ENCODE results near the gene BTBD9.

BTBD9 gene

DNA sequence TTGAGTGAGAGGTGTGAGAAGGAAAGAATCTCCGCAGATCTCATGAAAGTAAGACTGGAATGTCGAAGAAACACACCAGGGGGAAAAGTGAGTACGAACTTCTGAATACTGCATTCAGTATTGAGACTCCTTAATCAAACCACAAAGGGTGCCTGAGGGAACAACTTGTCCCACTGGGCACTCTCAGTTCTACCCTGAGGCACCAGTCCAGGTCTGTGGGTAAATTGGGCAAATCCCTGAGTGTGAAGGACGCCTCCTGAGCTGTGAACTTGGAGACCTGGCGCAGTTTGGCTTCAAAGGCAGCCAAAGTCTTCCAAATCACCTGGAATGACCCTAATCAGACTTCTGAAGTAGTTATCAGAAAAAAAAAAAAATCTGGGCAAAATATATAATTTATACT, 329.7 kb downstream of the BTBD9 start:
- DNase-seq (ENCODE audit: extremely low read depth in 1 of 2, low read depth in 1 of 2): no peak

- no peak for DNase-seq (ENCODE audit: extremely low read depth in 1 of 2, low read depth in 1 of 2)
These were observed 332.0 kb downstream of the BTBD9 start for GRCh38 chr6:38307740-38308139.

GRCh38 chr6:38306931-38307330, 332.8 kb downstream of the BTBD9 start:
- no peak for DNase-seq (ENCODE audit: extremely low read depth in 1 of 2, low read depth in 1 of 2)

DNA sequence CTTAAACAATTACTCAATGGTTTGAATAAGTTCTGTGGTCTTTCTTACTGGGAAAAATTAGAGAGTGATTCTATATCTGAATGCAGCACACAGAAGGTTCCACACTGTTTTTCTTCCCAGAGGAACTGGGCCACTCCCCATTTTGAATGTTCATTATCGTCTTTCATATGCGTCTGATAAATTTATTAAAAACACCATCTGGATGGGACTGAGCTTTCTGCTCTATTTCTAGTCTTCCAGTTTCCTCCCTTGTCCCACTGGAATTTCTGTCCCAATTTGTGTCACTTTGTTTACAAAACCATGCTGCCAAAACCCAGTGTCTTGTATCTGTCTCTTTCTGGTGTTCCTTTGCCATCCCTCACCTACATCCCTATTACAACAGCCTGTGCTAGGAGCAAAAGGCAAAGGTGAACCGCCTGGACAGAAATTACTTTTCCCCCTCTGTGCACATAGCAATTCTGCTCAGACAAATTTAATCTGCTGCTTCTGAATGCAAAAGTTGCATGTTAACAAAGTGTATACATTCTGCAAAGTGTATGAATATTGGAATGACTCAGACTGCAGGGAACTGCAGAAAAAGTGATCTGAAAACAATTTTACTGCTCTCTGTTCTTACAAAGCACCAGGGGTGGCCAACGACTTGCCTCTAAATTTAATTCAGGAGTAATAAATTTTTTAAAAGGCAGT, 333.6 kb downstream of the BTBD9 start:
- DNase-seq (ENCODE audit: extremely low read depth in 1 of 2, low read depth in 1 of 2): no peak

DNA sequence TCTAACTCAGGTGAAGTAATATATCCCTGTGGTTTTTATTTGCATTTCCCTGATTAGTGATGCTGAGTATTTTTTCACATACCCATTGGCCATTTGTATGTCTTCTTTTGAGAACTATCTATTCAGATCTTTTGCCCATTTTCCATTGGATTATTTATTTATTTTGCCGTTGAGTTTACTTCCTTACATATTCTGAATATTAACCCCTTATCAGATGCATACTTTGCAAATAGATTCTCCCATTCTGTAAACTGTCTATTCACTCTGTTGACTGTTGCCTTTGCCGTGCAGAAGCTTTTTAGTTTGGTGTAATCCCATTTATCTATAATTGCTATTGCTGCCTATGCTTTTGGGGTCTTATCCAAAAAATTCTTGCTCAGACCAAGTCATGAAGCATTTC, 336.9 kb downstream of the BTBD9 start:
- DNase-seq (ENCODE audit: extremely low read depth in 1 of 2, low read depth in 1 of 2): no peak

- DNase-seq (ENCODE audit: extremely low read depth in 1 of 2, low read depth in 1 of 2): no peak
These were observed 337.6 kb downstream of the BTBD9 start for GRCh38 chr6:38302081-38302480.

DNA sequence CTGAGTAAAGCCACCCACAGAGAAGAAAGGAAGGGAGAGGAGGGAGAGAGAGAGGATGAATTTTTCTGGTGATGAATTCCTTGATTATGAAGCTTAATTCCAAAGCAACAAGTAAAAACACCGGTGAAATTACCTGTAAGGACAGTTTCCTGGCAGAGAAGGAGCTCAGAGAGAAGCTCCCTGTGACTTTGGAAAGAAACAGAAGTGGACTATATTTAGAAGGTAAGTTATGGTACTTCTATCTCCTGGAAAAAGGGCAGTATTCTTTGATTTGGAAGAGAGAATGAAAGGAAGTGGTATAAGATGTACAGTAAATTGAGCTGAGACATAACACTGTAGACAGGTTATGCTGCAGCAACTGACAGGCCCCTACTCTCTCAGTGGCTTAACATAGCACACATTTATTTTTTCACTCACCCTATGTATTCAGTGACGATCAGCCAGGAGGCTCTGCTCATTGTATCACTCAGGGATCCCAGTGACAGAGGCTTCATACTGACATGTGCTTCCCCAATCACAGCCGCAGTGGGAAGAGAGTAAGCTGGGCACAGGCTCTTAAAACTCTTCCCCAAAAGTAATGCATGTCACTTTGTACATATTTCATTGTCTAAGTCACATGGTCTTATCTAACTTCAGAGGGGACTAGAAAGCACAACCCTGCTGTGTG, 349.5 kb downstream of the BTBD9 start:
- no peak for DNase-seq (ENCODE audit: extremely low read depth in 1 of 2, low read depth in 1 of 2)

GRCh38 chr6:38287487-38287886, 352.2 kb downstream of the BTBD9 start:
- no peak for DNase-seq (ENCODE audit: extremely low read depth in 1 of 2, low read depth in 1 of 2)

- DNase-seq (ENCODE audit: extremely low read depth in 1 of 2, low read depth in 1 of 2): no peak
These were observed 354.8 kb downstream of the BTBD9 start for GRCh38 chr6:38284802-38285394.

DNA sequence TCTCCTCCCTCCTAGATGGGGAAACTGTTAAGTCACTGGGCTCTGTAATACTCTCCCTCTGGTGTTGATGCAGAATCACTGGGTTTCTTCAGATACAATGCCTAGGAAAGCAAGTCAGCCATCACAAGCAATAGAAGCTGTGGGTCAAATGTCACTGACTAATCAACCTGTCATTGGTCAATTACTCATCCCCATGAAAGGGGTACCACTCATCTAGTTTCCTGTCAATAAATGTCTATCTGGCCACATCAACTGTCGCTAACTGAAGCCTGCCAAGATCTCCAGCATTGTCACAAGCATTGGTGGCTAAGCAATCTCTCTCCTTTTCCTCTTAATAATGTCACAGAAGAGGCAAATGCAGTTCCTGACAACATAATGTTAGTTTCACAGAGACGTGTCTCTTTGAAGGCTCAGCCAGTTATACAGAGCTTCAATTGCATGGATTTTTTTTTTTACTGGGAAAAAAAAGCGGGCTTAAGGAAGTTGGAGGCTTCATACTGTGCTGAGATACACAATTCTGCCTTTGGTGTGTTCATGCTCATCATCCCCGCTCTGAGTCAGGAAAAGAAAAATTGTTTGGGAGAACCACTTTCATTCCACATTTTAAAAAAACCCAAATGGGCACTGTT, 355.9 kb downstream of the BTBD9 start:
- no peak for DNase-seq (ENCODE audit: extremely low read depth in 1 of 2, low read depth in 1 of 2)

GRCh38 chr6:38282911-38283310, 356.8 kb downstream of the BTBD9 start:
- no peak for DNase-seq (ENCODE audit: extremely low read depth in 1 of 2, low read depth in 1 of 2)

- DNase-seq (ENCODE audit: extremely low read depth in 1 of 2, low read depth in 1 of 2): no peak
These were observed 358.6 kb downstream of the BTBD9 start for GRCh38 chr6:38281126-38281525.

DNA sequence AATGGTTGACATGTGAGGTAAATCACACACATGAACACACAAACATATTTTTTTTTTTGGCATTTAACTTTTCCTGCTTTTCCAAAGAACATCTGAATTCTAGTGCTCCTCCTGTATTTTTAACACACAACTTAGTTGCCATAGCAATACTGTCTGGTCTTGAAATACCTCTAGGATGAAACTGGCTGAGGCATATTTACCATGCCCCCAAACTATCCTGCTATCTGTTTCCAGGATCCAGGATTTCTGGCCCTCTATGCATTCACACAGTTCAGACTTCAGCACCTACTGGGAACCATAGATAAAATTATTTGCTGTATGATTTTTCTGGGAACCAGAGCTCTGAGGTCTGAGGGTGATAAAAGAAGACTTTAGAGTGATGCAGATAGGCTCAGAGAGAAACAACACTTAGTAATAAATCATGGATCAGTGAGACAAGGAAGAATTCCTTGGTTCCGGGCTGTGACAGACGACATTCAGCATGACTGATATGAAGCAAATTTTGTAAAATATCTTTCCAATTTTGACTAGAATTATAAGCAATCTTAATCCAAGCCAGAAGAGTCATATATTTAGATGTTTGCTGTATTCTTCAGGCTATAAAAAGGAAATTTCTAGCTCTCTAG, 359.7 kb downstream of the BTBD9 start:
- DNase-seq (ENCODE audit: extremely low read depth in 1 of 2, low read depth in 1 of 2): no peak

GRCh38 chr6:38279423-38279822, 360.3 kb downstream of the BTBD9 start:
- no peak for DNase-seq (ENCODE audit: extremely low read depth in 1 of 2, low read depth in 1 of 2)

- no peak for DNase-seq (ENCODE audit: extremely low read depth in 1 of 2, low read depth in 1 of 2)
These were observed 366.4 kb downstream of the BTBD9 start for GRCh38 chr6:38273325-38273724.

- no peak for DNase-seq (ENCODE audit: extremely low read depth in 1 of 2, low read depth in 1 of 2)
These were observed 367.5 kb downstream of the BTBD9 start for GRCh38 chr6:38272222-38272621.

- DNase-seq (ENCODE audit: extremely low read depth in 1 of 2, low read depth in 1 of 2): no peak
These were observed 368.6 kb downstream of the BTBD9 start for GRCh38 chr6:38271081-38271480.

DNA sequence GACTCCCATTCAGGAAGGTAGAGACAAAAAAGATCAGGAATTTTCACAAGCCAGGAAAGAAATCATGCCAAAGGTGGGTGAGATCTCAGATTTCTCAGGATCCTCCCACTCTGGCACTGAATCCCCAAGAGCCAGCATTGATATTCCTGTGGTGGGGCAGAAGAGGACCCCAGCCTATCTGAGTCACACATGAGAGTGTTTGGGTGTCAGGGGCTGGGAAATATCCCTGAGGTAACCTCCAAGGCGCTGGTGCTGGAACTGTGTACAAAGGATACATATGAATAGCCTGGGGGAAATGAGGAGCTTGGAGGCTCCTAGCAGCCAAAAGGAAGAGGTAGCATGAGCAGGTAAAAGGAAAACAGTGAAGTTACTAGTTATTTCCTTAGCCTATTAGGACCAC, 369.4 kb downstream of the BTBD9 start:
- DNase-seq (ENCODE audit: extremely low read depth in 1 of 2, low read depth in 1 of 2): no peak

- DNase-seq (ENCODE audit: extremely low read depth in 1 of 2, low read depth in 1 of 2): no peak
These were observed 370.1 kb downstream of the BTBD9 start for GRCh38 chr6:38269461-38270172.

DNA sequence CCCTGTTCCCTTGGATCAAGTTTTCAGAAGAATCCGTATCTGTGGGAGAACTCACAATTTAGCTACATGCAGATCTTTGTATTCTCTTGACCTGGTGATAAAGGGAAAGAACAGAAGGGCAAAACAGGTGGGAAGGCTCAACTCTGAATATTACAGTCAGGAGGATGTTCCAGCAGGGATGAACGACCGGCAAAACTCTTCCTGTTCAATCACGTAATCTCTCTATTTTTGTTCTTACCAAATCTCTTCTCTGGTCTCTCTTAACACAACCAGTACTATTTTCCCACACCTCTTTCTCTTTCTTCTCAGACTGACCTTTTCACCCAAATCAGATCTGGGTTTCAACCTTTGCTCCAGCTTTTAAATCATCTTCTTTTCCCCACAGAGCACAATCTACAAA, 371.4 kb downstream of the BTBD9 start:
- DNase-seq (ENCODE audit: extremely low read depth in 1 of 2, low read depth in 1 of 2): no peak

GRCh38 chr6:38266921-38267354, 372.8 kb downstream of the BTBD9 start:
- no peak for DNase-seq (ENCODE audit: extremely low read depth in 1 of 2, low read depth in 1 of 2)

All from activated CD8-positive, alpha-beta memory T cell treated with anti-CD3 and anti-CD28 coated beads for 1 hour (primary cell).